SHP77 treated with DMSO at 0.1 percent for 48 hours (cell line): Measurements from ENCODE around the gene FBXL3.
A peak's percentile ranks its signal among the peaks of the same experiment; 100 is the strongest.
"Not testable (repeated sequence)": the region's sequence is repeated elsewhere in the genome, so short reads cannot be mapped to it uniquely, and the experiment has no call there.

Source experiments
- DNase-seq: peaks from one replicate; lab custom pipeline; 2025; lab: John Stamatoyannopoulos, UW

Gene FBXL3

GRCh38 chr13:77026255-77026860 is 601 bp downstream of the FBXL3 start:
- no peak for DNase-seq

- DNase-seq: no peak
Observed at GRCh38 chr13:77022341-77022740, 4.6 kb downstream of the FBXL3 start.

- DNase-seq: no peak
Observed at GRCh38 chr13:77019756-77020155, 7.2 kb downstream of the FBXL3 start.

GRCh38 chr13:77016888-77017623 is 9.9 kb downstream of the FBXL3 start:
- DNase-seq: no peak

- no peak for DNase-seq
Observed at GRCh38 chr13:77016251-77016812, 10.6 kb downstream of the FBXL3 start.

GRCh38 chr13:77014906-77015685 is 11.9 kb downstream of the FBXL3 start:
- DNase-seq: no peak

GRCh38 chr13:77013853-77014542 is 13.0 kb downstream of the FBXL3 start:
- DNase-seq: no peak

- not testable (repeated sequence) for DNase-seq
Observed at GRCh38 chr13:77009719-77010118, 17.2 kb downstream of the FBXL3 start.

GRCh38 chr13:77009011-77009410 is 17.9 kb downstream of the FBXL3 start:
- DNase-seq: no peak

GRCh38 chr13:77008337-77008736 is 18.6 kb downstream of the FBXL3 start:
- DNase-seq: not testable (repeated sequence)

- peak; percentile 2 for DNase-seq
Observed at GRCh38 chr13:77002590-77003190, 24.3 kb downstream of the FBXL3 start.

- no peak for DNase-seq
Observed at GRCh38 chr13:77001963-77002587, 24.9 kb downstream of the FBXL3 start.

- DNase-seq: no peak
Observed at GRCh38 chr13:77001540-77001939, 25.4 kb downstream of the FBXL3 start.

GRCh38 chr13:77000475-77000874 is 26.5 kb downstream of the FBXL3 start:
- no peak for DNase-seq

- DNase-seq: no peak
Observed at GRCh38 chr13:76994281-76994680, 32.7 kb downstream of the FBXL3 start.

- DNase-seq: no peak
Observed at GRCh38 chr13:76993473-76993872, 33.5 kb downstream of the FBXL3 start.

GRCh38 chr13:76993021-76993420 is 33.9 kb downstream of the FBXL3 start:
- DNase-seq: no peak

GRCh38 chr13:76992548-76993001 is 34.4 kb downstream of the FBXL3 start:
- no peak for DNase-seq

- DNase-seq: peak; percentile 57
Observed at GRCh38 chr13:76991796-76992547, 35.0 kb downstream of the FBXL3 start, which contains the start of gene CLN5. CLN5 (plus strand) TSS chr13:76992081; CDS start chr13:76992099, 18 bp downstream.

GRCh38 chr13:76991432-76991795 is 35.5 kb downstream of the FBXL3 start:
- no peak for DNase-seq
